ENCODE data around the gene MCRIP2.

The MCRIP2 gene

DNA sequence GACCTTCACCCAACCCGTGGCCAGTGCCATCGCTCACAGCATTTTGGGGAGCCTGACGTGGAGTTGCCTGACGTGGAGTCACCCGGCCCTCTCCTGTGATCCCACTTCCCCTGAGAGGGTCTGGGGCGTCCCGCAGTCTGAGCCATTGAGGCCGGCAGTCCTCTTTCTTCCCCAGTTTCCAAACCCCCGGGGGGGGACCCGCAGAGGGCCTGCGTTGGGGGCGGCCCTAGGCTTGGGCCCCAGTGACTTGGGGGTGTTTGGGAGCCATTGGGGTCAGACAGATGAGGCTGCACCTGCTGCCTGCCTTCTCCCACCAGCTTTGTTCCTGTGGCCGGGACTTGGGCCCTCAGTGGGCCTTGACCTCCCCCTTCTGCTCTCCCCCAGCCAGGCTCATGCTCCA is 28.0 kb downstream of the MCRIP2 start:
- DNase-seq (ENCODE audit: low read depth in 2 of 2), result no peak

DNA sequence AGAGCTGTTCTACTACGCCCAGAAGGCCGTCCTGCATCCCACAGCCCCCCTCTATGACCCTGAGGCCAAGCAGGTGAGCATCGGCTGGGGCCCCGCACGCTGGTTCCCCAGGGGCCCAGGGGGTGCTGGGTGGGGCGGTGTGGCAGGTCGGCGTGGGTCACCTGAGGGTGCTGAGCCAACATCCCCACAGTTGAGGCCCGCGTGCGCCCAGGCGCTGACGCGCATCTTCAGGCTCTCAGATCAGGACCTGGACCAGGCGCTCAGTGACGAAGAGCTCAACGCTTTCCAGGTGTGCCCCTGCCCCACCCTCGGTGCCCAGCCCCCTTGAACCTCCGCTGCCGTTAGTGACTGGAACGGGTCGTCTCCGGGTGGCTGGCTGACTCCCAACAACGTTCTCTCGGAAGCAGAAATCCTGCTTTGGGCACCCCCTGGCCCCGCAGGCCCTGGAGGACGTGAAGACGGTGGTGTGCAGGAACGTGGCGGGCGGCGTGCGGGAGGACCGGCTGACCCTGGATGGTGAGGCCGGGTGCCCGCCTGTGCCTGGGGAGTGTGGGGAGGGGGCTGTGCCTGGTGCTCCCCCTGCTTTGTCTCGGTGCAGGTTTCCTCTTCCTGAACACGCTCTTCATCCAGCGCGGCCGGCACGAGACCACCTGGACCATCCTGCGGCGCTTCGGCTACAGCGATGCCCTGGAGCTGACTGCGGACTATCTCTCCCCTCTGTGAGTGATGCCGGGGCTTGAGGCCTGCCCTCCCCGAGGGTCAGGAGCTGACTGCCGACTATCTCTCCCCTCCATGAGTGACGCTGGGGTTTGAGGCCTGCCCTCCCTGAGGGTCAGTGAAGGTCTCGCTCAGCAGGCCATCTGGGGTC is 29.1 kb downstream of the MCRIP2 start:
- DNase-seq (ENCODE audit: low read depth in 2 of 2), result no peak

DNA sequence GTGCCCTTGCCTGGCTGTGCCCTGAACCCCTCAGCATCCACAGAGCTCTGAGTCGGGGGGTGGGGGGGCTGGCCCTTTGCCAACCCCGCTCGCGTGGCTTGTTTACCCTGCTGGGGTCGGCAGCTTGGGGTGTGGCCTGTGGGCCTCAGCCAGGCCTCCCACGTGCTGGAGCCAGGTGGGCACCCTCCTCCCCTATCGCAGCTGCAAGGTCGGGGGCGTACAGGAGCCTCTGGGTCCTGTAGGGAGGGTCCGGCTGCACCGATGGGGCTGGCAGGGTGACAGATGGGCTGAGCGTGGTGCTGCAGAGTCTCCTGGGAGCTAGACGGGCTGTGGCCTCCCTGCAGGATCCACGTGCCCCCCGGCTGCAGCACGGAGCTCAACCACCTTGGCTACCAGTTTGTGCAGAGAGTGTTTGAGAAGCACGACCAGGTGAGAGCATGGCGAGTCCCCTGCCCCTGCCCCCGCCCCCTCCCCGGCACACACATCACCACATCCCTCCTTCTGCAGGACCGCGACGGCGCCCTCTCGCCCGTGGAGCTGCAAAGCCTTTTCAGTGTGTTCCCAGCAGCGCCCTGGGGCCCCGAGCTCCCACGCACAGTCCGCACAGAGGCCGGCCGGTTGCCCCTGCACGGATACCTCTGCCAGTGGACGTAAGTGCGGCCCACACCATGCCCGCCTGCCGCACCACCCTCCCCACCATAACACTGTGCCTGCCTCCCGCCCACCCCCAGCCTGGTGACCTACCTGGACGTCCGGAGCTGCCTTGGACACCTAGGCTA is 29.9 kb downstream of the MCRIP2 start:
- no peak for DNase-seq (ENCODE audit: low read depth in 2 of 2)

DNA sequence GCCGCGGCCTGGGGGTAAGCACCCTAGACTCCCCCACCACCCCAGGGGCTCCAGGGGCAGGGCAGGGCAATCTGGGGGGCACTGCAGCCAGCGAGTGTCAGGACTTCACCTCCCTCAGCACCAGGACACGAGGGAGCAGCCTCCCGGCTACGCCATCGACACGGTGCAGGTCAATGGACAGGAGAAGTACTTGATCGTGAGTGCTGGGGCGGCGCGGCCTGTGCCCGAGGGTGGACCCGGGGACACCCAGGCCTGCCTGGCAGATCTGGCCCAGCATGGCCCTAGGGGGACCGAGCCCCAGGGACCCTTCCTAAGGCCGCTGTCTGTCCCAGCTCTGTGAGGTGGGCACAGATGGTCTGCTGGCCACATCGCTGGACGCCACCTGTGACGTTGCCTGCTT is 30.7 kb downstream of the MCRIP2 start:
- DNase-seq (ENCODE audit: low read depth in 2 of 2), result no peak

DNA sequence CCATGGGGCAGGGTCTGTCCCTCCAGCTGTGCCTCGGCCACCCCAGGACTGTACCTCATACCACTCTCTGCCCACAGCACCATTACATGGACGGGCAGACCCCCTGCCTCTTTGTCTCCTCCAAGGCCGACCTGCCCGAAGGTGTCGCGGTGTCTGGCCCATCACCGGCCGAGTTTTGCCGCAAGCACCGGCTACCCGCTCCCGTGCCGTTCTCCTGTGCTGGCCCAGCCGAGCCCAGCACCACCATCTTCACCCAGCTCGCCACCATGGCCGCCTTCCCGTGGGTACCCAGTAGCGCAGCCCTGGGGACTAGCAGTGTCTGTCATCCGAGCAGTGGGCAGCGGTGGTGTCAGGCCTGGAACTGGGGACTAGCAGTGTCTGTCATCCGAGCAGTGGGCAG is 31.2 kb downstream of the MCRIP2 start:
- no peak for DNase-seq (ENCODE audit: low read depth in 2 of 2)

DNA sequence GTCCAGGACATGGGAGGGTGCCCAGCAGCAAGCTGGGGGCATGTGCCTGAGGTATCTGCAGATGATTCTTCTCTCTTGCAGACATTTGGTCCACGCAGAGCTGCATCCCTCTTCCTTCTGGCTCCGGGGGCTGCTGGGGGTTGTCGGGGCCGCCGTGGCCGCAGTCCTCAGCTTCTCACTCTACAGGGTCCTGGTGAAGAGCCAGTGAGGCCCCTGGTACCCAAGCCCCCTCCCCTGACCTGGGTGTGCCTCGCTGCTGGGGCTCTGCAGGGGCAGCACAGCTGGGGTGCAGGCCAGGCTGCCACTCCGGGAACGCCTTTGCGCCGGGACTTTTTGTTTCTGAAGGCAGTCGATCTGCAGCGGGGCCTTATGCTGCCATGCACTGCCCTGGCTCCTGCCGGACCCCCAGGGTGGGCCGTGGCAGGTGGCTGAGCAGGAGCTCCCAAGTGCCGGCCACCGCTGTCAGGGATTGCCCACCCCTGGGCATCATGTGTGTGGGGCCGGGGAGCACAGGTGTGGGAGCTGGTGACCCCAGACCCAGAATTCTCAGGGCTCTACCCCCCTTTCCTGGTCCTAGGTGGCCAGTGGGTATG is 31.9 kb downstream of the MCRIP2 start:
- no peak for DNase-seq (ENCODE audit: low read depth in 2 of 2)

DNA sequence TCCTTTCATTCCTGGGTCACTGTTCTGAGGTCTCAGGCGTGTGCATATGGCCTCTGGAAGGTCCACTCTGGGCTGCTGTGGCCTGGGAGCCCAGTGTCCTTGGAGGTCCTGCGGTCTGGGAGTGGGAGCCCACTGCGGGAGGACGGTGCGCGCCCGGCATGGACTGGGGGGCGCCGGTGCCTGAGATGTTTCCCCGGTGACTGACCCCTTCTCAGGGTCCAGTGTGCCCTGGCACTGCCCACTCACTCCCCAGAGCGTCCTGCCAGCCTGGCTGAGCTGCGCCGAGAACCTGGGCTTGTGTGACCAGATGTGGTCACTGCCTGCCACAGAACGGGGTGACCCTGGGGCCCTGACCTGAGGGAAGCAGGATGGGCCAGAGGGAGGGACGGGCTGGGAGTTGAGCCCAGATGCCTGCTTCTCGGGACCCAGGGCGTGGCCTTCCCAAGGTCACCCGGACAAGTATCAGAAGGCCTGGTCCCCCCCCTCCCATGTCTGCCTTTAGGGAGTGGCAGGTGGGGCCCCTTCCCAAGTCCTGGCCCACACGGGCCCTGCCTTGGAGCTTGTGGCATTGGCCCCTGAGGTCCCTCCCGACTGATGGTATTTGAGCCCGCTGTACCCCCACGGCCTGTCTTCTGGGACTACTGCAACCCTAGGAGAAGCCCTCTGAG is 32.7 kb downstream of the MCRIP2 start:
- no peak for DNase-seq (ENCODE audit: low read depth in 2 of 2)

DNA sequence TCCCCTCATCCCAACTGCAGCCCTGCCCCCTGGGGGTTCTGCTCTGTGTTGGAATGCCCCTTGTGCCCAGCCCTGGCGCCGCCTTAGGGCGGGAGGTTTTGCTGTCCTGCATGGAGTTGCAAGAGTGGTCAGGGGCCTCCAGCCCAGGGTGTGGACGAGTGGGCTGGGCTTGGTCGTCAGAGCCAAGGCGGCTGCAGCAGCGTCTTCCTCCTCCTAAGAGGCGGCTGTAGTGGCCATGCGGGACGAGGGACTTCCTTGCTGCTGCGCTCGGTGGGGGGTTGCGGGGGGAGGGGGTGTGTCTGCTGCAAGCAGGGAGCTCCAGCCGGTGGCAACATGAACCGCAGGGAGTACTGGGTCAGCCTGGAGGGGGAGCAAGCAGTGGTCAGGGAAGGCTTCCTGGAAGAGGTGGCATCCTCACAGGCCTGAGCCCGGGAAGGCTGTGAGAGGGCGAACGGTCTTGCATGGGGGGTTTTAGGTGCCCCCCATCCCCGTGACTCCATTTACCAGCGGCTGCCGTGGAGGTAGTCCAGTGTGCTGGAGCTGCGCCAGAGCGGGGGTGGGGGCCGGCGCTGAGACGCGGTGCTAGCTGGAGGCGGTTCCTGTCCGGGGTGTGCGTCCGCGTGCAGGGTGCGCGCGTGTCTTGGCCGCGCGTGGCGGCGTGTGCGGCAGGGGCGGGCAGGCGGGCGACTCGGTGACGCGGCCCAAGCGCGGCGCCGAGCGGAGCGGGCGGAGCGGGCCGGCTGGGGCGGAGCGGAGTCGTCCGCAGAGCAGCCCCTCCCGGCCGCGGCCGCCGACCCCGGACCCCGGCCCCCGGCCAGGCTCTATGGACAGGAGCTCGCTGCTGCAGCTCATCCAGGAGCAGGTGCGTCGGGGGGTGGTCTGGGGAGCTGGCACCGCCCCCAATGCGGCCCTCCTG is 33.6 kb downstream of the MCRIP2 start, which contains the start of gene RHBDL1:
RHBDL1 (plus strand) TSS at position 704 of the 916 bp plus-strand sequence; CDS start at position 824, 120 bp downstream.
- no peak for DNase-seq (ENCODE audit: low read depth in 2 of 2)

DNA sequence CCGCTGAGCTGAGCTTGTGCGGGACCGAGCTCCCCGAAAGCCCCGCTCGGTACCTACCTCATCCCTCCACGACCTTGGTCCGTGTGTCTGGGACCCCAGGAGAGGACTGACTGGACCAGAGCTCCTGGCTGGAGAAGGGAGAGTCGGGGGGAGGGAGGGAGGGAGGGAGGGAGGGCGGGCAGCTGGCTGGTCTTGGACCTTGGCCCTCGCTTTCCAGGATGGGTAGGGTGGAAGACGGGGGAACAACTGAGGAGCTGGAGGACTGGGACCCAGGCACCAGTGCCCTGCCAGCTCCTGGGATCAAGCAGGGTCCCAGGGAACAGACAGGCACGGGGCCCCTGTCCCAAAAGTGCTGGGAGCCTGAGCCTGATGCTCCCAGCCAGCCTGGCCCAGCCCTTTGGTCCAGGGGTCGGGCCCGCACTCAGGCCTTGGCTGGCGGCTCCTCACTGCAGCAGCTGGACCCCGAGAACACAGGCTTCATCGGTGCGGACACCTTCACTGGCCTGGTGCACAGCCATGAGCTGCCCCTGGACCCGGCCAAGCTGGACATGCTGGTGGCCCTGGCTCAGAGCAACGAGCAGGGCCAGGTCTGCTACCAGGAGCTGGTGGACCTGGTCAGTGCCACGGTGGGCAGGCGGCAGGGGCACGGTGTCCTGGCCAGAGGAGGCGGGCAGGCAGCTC is 34.4 kb downstream of the MCRIP2 start:
- no peak for DNase-seq (ENCODE audit: low read depth in 2 of 2)

DNA sequence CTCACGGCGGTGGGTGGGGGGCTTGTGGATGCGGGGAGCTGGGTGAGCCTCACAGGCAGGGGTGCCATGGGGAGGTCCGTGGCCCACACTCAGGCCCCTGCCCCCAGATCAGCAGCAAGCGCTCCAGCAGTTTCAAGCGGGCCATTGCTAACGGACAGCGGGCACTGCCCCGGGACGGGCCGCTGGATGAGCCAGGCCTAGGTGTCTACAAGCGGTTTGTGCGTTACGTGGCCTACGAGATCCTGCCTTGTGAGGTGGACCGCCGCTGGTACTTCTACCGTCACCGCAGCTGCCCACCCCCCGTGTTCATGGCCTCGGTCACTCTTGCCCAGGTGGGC is 34.9 kb downstream of the MCRIP2 start:
- DNase-seq (ENCODE audit: low read depth in 2 of 2), result no peak

DNA sequence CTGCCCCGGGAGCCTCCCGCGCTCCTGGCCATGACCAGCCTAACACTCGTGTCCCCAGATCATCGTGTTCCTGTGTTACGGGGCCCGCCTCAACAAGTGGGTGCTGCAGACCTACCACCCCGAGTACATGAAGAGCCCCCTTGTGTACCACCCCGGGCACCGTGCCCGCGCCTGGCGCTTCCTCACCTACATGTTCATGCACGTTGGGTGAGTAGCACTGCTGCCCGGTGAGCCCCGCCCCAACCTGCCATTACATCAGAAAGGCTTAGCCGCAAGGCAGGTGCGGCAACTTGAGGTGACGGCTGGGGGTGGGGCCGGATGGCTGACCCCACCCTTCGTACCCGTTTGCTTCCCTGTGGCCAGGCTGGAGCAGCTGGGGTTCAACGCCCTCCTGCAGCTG is 35.3 kb downstream of the MCRIP2 start:
- no peak for DNase-seq (ENCODE audit: low read depth in 2 of 2)

DNA sequence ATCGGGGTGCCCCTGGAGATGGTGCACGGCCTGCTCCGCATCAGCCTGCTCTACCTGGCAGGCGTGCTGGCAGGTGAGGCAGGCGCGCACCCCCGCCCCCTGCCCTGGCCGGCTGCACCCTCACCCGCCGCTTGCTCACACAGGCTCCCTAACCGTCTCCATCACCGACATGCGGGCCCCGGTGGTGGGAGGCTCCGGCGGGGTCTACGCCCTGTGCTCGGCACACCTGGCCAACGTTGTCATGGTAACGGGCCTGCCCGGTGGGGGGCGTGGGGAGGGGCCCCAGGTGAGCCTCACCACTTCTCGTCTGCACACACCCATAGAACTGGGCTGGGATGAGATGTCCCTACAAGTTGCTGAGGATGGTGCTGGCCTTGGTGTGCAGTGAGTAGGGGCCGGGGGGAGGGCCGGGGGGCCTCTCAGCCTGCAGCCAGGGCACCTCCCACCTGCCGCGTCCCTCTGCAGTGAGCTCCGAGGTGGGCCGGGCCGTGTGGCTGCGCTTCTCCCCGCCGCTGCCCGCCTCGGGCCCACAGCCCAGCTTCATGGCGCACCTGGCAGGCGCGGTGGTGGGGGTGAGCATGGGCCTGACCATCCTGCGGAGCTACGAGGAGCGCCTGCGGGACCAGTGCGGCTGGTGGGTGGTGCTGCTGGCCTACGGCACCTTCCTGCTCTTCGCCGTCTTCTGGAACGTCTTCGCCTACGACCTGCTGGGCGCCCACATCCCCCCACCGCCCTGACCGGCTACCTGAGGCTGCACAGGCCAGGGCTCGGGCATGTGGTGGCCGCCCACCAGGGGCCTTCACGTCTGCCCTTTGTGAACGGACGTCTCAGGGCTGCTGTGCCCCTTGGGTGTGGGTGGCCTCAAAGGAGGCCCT is 35.9 kb downstream of the MCRIP2 start:
- DNase-seq (ENCODE audit: low read depth in 2 of 2), result no peak

DNA sequence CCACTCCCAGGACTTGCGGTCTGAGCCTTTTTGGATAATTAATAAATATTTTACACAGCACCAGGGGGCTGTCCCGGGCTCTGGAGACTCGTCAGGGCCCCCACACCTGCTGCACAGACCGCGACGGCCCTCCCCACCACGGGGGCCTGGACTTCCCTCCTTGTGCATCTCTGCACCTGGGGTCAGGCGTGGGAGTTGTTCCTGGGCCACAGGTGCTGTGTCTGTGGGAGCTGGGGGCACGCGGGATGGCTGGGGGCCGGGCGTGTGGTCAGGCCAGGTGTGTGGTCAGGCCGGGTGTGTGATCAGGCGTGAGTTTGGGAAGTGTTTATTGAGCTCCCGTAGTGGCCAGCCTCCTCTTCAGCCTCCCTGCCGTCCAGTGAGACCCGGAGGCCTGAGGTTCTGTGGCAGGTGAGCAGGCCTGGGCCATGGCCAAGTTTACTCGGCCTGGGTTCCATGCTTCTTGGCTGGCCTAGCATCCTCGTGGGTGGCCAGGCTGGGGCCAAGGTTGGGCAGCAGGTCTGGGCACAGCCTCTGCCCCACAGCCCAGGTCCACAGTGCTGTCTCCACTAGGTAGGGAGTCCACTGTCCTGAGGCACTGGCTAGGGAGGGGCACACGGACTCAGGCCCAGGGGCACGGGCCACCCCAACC is 36.7 kb downstream of the MCRIP2 start:
- no peak for DNase-seq (ENCODE audit: low read depth in 2 of 2)

DNA sequence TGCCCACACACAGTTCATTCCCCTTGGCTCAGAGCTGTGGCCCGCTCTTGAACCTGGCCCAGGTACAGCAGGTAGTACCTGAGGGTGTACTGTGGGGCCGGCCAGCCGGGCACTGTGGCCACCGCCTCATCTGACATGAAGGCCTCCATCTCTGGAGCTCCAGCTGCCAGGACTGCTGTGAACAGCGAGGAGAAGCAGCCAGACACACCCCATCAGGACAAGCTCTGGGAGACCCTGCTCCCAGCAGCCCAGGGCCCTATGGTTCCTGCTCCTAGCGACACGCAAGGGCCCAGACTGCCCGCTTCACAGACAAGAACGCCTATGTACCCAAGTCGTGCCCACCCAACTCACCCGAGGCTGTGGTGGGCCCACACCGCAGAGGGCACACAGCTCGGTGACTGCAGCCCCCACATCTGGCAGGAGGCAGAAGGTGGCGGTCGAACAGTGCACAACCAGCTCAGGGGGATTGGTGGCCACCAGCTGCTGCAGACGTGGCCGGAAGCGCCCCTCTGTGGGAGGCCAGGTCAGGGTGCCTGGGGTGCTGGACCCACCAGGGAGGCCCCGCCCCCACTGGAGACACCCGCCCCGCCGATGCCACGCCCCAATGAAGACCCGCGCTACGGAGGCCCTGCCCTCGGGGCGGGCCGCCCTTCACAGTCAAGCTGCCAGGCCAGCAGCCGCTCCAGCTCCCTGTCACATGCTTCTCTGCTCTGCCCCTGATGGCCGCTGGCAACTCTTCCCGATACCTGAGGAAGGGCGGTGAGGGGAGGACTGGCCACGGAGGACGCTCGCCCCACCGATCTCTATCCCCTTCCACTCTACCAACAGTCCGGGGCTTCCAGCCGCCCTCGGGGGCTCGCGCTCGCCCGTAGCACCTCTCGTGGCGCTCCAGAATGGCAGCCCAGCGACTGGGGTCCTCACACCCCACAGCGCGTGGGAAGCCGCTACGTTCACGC is 37.5 kb downstream of the MCRIP2 start:
- DNase-seq (ENCODE audit: low read depth in 2 of 2), result peak in 1 of 2 donors; percentile 23

DNA sequence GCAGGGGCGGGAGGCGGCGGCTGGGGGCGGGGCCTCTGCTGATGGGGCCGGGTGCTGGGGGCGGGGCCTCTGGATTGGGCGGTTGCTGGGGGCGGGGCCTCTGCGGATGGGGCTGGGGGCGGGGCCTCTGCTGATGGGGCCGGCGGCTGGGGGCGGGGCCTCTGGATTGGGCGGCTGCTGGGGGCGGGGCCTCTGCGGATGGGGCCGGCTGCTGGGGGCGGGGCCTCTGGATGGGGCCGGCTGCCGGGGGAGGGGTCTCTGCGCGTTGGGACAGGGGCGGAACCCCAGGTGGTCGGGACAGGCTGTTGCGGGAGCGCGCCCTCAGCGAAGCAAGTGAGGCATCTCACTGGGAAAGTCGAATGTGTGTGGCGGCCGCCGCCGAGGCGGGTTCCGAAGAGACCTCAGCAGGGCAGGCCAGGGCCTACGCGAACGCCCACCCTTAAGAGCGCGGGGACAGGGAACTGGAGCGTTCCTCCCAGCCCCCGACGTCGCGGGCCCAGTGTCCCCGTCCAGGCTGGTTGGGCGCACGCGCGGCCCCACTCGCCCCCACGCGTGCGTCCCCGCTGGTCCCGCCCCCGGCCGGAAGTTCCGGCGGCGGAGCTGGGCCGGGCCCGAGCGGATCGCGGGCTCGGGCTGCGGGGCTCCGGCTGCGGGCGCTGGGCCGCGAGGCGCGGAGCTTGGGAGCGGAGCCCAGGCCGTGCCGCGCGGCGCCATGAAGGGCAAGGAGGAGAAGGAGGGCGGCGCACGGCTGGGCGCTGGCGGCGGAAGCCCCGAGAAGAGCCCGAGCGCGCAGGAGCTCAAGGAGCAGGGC is 38.4 kb downstream of the MCRIP2 start, which contains the start of gene STUB1:
STUB1 (plus strand) TSS at position 597 of the 811 bp plus-strand sequence; CDS start at position 713, 116 bp downstream.
- peak; percentile 68 to 75 for DNase-seq (ENCODE audit: low read depth in 2 of 2)

DNA sequence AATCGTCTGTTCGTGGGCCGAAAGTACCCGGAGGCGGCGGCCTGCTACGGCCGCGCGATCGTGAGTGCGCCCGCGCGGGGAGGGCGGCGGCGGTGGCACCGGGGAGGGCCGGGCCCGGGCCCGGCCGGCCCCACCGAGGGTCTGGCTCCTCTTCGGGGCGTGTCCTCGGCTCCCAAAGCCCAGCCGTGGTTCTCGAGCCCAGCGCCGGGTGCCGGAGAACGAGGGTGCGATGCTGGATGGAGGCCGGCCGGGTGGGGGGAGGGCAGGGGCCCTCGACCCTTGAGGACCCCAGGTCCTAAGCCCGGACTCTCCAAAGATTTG is 39.0 kb downstream of the MCRIP2 start:
- DNase-seq (ENCODE audit: low read depth in 2 of 2), result no peak

All from stimulated activated CD8-positive, alpha-beta memory T cell treated with anti-CD3 and anti-CD28 coated beads, Interleukin-15, amount 100 ng/mL, for 4 hours (primary cell).